Fibroblast of villous mesenchyme (primary cell): ENCODE data around the gene RABEP2. TPM values are rescaled to one million over a fixed set of nuclear protein-coding genes. Genes with fewer than 3 reads are reported as not detected.

ENCODE experiments used
- DNase-seq: peaks from one replicate; pipeline ENCODE4 v3.0.0-alpha.2; 2010; ENCODE audit warnings: low read depth
- H3K4me3 ChIP-seq: 2 replicates; pipeline ENCODE4 v1.5.1; 2011; ENCODE audit warnings: low read depth, mild to moderate bottlenecking, low read length
- CTCF ChIP-seq: IDR thresholded peaks from 2 replicates; pipeline ENCODE4 v1.5.1; 2012; ENCODE audit warnings: low read depth, mild to moderate bottlenecking, low read length; ENCODE audit not compliant: insufficient read depth
- total RNA-seq: library from RNA; depleted of rRNA; stranded (reverse); fragments of >200 nt; gene quantifications from 2 replicates; pipeline ENCODE4 v1.2.3, GENCODE V29; 2012

RABEP2 gene
- total RNA-seq, 1 donor, result 29.4 TPM

DNA sequence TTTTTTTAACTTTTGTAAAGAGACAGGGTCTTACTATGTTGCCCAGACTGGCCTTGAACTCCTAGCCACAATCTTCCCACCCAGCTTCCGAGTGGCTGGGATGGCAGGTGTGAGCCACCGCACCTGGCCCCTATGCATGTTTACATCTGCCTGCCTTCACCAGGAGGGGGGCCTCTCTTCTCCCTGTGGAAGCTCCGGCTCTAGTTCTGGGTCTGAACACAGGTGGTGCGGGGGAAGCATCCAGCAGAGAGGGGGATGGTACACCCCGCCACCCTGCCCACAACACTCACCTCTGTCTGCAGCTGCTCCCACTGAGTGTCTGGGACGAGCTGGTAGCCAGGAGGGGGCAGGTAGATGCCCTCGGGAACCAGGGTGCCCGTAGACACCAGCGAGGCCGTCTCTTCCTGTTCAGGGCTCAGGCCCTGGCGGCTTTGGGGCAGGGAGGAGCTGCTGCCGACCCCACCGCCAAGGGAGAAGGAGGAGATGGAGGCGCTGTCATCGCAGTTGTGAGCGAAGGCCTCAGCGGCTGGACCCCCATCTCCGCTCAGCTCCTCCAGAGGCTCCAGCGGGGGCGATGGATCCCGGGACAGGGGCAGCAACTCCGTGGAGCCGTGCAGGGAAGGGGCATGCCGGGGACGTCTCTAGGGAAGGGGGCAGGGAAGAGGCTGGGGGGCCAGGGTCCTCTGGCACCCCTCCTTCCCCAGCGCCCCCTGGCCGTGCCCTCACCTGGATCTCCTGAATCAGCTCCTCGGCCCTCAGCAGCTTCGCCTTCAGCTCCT is 10.9 kb downstream of the RABEP2 start:
- DNase-seq, result no peak
- H3K4me3 ChIP-seq, result no peak overlapping the region
- TF ChIP-seq CTCF, result no peak

- H3K4me3 ChIP-seq, result no peak overlapping the region
- DNase-seq, result no peak
- TF ChIP-seq CTCF, result no peak
Observed at GRCh38 chr16:28912558-28912957, 12.5 kb downstream of the RABEP2 start.

DNA sequence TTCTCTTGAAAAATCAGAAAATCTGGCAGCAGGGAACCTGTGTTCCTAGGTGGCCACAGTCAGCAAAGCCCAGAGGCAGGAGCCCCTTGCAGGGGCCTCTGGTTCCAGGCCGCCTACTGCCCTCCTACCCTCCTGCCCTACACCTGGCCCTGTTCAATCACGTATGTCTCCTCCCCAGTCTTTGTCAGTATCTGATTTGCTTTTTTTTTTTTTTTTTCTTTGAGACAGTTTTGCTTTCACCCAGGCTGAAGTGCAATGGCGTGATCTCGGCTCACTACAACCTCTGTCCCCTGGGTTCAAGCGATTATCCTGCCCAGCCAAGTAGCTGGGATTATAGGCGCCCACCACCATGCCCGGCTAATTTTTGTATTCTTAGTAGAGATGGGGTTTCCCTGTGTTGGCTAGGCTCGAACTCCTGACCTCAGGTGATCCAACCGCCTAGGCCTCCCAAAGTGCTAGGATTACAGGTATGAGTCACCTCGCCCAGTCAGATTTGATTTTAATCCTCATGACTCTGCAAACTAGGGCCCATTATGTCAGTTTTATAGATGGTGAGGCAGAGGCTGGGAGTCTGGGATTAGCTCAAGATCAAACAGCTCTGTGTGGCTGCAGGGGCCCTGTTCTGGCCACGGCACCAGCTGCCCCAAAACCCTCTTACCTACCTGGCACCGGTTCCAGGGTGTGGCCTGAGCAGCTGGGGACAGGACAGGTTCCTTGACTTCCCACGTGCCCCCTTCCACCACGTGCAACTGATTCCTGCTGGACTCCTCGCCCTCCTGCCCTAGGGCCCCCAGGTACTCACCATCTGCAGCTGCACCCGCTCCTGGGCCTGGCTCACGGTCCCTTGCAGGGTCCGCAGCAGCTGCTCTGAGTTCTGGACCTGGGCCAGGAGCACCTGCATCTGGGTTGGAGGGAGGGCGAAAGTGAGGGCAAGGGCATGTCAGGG is 14.7 kb downstream of the RABEP2 start:
- no peak for DNase-seq
- no peak for TF ChIP-seq CTCF
- H3K4me3 ChIP-seq, result no peak overlapping the region

DNA sequence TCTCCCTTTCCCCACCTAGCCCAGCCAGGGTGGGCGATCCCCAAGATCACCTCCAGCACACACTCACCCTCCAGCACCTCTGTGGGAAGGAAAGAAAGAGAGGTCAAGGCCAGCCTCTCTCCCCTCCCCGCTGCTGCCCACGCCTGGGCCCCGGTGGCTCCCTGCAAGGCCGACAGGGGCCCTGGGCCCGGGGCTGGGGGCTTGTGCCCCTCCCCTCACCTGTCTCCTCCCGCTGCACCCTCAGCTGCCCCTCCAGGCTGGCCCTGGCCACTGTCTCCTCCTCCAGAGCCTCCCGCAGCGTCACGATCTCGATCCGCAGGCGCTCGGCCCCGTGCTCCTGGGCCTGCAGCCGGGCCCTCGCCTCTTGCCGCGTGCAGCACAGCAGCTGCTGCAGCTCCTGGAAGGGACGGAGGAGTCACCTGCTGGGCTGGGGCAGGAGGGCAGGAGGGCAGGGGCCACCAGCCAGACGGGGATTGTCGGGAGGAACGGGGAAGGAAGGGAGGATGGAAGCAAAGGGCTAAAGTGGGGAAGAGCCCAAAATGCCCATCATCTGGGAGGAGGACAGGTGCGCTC is 19.2 kb downstream of the RABEP2 start:
- TF ChIP-seq CTCF, result no peak
- no peak for DNase-seq
- no peak overlapping the region for H3K4me3 ChIP-seq

- DNase-seq, result no peak
- H3K4me3 ChIP-seq, result no peak overlapping the region
- no peak for TF ChIP-seq CTCF
Observed at GRCh38 chr16:28905229-28905754, 19.7 kb downstream of the RABEP2 start.

- no peak for TF ChIP-seq CTCF
- no peak overlapping the region for H3K4me3 ChIP-seq
- DNase-seq, result no peak
Observed at GRCh38 chr16:28904828-28905227, 20.2 kb downstream of the RABEP2 start.
